B cell (primary cell): ENCODE measurements around the gene AP1S3. TPM values are rescaled to one million over a fixed set of nuclear protein-coding genes. Genes with fewer than 3 reads are reported as not detected.

Source experiments
- ATAC-seq: fragments of 200-7000 bp; cut with Tn5 transposase; one replicate; pipeline ENCODE4 v1.10.0; 2021; ENCODE audit warnings: low read depth, mild to moderate bottlenecking, moderate number of reproducible peaks, moderate library complexity
- CTCF ChIA-PET: fragments of 350-600 bp; sonication (Branson Sonifier 250); formaldehyde crosslinking; loops from one replicate; lab custom pipeline; 2021; ENCODE audit warnings: antibody characterized with exemption, inconsistent platforms; lab: Charles Lee
- POLR2A ChIA-PET: fragments of 350-600 bp; sonication (Branson Sonifier 250); formaldehyde crosslinking; loops from one replicate; lab custom pipeline; 2021; ENCODE audit warnings: antibody characterized with exemption; lab: Charles Lee
- DNase-seq: peaks from one replicate; pipeline ENCODE4 v3.0.0; 2013
- H2AFZ ChIP-seq: 2 replicates; pipeline ENCODE4 v1.6.1; 2012; ENCODE audit warnings: mild to moderate bottlenecking, low read depth, low read length; ENCODE audit not compliant: insufficient read depth, poor library complexity, severe bottlenecking
- H3K27ac ChIP-seq, 2 donors: 1 replicate in 1 of 2; 2 replicates in 1 of 2; pipeline ENCODE4 v1.5.1; 2012 to 2013; ENCODE audit warnings: low read length in 2 of 2, mild to moderate bottlenecking in 2 of 2, moderate library complexity in 1 of 2
- H3K27me3 ChIP-seq, 4 experiments: fragments of 200-600 bp in 1 of 4; sonication (generic) in 1 of 4; replicated peaks in 1 of 4; 1 replicate in 2 of 4; 2 replicates in 2 of 4; pipeline versions ENCODE4 v1.6.1 to v1.7.0; 2013 to 2016; ENCODE audit warnings: low read length in 3 of 4, mild to moderate bottlenecking in 2 of 4, mixed read lengths in 1 of 4, moderate library complexity in 1 of 4; ENCODE audit not compliant: insufficient read depth in 4 of 4, control insufficient read depth in 3 of 4; ENCODE audit errors: control extremely low read depth in 1 of 4
- H3K36me3 ChIP-seq, 2 experiments: replicated peaks in 1 of 2; 1 replicate in 1 of 2; 2 replicates in 1 of 2; pipeline versions ENCODE4 v1.6.1 to v1.7.1; 2013; ENCODE audit warnings: low read length in 1 of 2; ENCODE audit not compliant: insufficient read depth in 2 of 2, control insufficient read depth in 1 of 2; ENCODE audit errors: control extremely low read depth in 1 of 2, extremely low read depth in 1 of 2
- H3K4me1 ChIP-seq, 2 donors: fragments of 200-600 bp in 1 of 2; sonication (generic) in 1 of 2; 1 replicate in 1 of 2; 2 replicates in 1 of 2; pipeline versions ENCODE4 v1.5.1 to v1.6.1; 2013 to 2017; ENCODE audit warnings: low read length in 2 of 2; ENCODE audit not compliant: control insufficient read depth in 2 of 2, insufficient read depth in 2 of 2
- H3K4me2 ChIP-seq: replicated peaks from 2 replicates; pipeline ENCODE3; 2012; ENCODE audit warnings: mild to moderate bottlenecking, low read depth, low read length; ENCODE audit not compliant: poor library complexity, severe bottlenecking
- H3K4me3 ChIP-seq, 5 experiments: fragments of 200-600 bp in 1 of 5; sonication (generic) in 1 of 5; 1 replicate in 3 of 5; 2 replicates in 2 of 5; pipeline versions ENCODE4 v1.5.1 to v1.7.0; 2011 to 2016; ENCODE audit warnings: low read length in 4 of 5, mild to moderate bottlenecking in 4 of 5, low read depth in 2 of 5, control low read depth in 1 of 5, moderate library complexity in 1 of 5; ENCODE audit not compliant: insufficient read depth in 1 of 5; ENCODE audit errors: control extremely low read depth in 1 of 5, extremely low read depth in 1 of 5
- H3K79me2 ChIP-seq: fragments of 200-600 bp; sonication (generic); one replicate; pipeline ENCODE4 v1.6.0; 2016; ENCODE audit warnings: low read length; ENCODE audit not compliant: control insufficient read depth, insufficient read depth
- H3K9ac ChIP-seq: fragments of 200-600 bp; sonication (generic); 2 replicates; pipeline ENCODE4 v1.6.1; 2017; ENCODE audit warnings: mild to moderate bottlenecking, low read length, moderate library complexity
- H3K9me3 ChIP-seq, 3 donors: one replicate each; pipeline versions ENCODE4 v1.6.1 to v1.7.1; 2013; ENCODE audit warnings: low read length in 2 of 3; ENCODE audit not compliant: control insufficient read depth in 2 of 3, insufficient read depth in 1 of 3; ENCODE audit errors: control extremely low read depth in 1 of 3
- H4K20me1 ChIP-seq: 2 replicates; pipeline ENCODE4 v1.6.0; 2012; ENCODE audit warnings: mild to moderate bottlenecking, low read length; ENCODE audit not compliant: insufficient read depth, control insufficient read depth, poor library complexity, severe bottlenecking
- H3K27ac Mint-ChIP-seq: one replicate; pipeline ENCODE4 v1.8.0; 2021; ENCODE audit warnings: mixed read lengths
- H3K27me3 Mint-ChIP-seq: one replicate; pipeline ENCODE4 v1.8.0; 2021; ENCODE audit warnings: mixed read lengths
- H3K4me1 Mint-ChIP-seq: one replicate; pipeline ENCODE4 v1.8.0; 2021; ENCODE audit warnings: mixed read lengths
- H3K4me3 Mint-ChIP-seq: one replicate; pipeline ENCODE4 v1.8.0; 2021; ENCODE audit warnings: mixed read lengths
- H3K9me3 Mint-ChIP-seq: one replicate; pipeline ENCODE4 v1.8.0; 2022; ENCODE audit warnings: mixed read lengths; ENCODE audit not compliant: insufficient read depth
- EZH2 ChIP-seq: IDR thresholded peaks from 2 replicates; pipeline ENCODE4 v1.6.1; 2012; ENCODE audit warnings: borderline replicate concordance, low read depth, mild to moderate bottlenecking, moderate library complexity, low read length; ENCODE audit not compliant: insufficient read depth, poor library complexity, severe bottlenecking
- WGBS: methylation state at CpG from one replicate; pipeline ENCODE4 v1.1.5; 2013; ENCODE audit warnings: missing lambda C conversion rate; ENCODE audit not compliant: insufficient coverage; 5-methylcytosine and 5-hydroxymethylcytosine counted together
- intact Hi-C: fragments of 100-400 bp; cut with micrococcal nuclease; formaldehyde crosslinking; loops from one replicate; pipeline ENCODE4 v1.10.0; 2022
- polyA plus RNA-seq: library from polyadenylated mRNA; depleted of rRNA; stranded (reverse); fragments of >200 nt; gene quantifications from 2 replicates; pipeline ENCODE4 v1.2.3, GENCODE V29; 2012
- total RNA-seq, 2 donors: library from RNA; stranded (reverse); fragments of 120-200 nt in 1 of 2; gene quantifications; 1 replicate in 1 of 2; 2 replicates in 1 of 2; pipeline versions ENCODE4 v1.2.3 to v1.2.4, GENCODE V29; 2013 to 2022
- TF ChIP-seq, protein P1 (sequence below): fragments of 200-600 bp; IDR thresholded peaks from one replicate; pipeline ENCODE4 v1.8.0; 2022; ENCODE audit warnings: antibody characterized with exemption, mild to moderate bottlenecking

The AP1S3 gene
- total and polyA plus RNA-seq, 2 donors (not counting 1 experiment from before 2014, with no cell fraction given), result 7.2 to 41.4 TPM

DNA sequence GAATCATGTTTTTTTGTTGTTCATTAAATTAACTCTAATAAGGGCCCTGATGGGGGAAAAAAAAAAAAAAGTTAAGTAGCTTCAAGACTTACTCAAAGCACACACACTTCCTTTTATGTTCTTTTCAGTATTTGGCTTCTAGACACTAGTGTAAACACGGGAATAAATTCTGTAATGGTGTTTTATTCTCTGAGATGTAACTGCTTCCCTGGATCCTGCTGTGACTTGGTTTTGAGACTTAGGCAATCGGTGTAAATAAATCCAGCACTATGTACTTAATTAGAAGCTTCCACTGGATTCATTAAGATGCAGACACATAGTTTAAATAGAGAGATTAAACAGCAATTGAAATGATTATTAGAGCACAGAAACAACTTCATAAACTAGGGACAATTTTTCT lies 26.1 kb upstream of the AP1S3 start:
- CTCF ChIA-PET, result no interaction called here
- intact Hi-C loops, result no loop called here

More for the DNA sequence above, 26.1 kb upstream of the AP1S3 start:
- Histone ChIP-seq H3K27me3 (no peaks in the 10 kb centered on the region), H4K20me1 (no peaks in the 10 kb centered on the region), H3K9me3 (no peaks in the 10 kb centered on the region), H3K4me3 (no peak overlapping the region), H3K79me2 (no peaks in the 10 kb centered on the region), H3K4me2 (no peak overlapping the region), H3K36me3 (no peaks in the 10 kb centered on the region), H3K27ac (no peak overlapping the region), H3K4me1 (peaks cover 0 to 11% of the 10 kb centered on the region in 2 donors), H2AFZ (no peak overlapping the region), H3K9ac (no peak overlapping the region)
- no peak for TF ChIP-seq EZH2
- TF ChIP-seq, protein P1, sequence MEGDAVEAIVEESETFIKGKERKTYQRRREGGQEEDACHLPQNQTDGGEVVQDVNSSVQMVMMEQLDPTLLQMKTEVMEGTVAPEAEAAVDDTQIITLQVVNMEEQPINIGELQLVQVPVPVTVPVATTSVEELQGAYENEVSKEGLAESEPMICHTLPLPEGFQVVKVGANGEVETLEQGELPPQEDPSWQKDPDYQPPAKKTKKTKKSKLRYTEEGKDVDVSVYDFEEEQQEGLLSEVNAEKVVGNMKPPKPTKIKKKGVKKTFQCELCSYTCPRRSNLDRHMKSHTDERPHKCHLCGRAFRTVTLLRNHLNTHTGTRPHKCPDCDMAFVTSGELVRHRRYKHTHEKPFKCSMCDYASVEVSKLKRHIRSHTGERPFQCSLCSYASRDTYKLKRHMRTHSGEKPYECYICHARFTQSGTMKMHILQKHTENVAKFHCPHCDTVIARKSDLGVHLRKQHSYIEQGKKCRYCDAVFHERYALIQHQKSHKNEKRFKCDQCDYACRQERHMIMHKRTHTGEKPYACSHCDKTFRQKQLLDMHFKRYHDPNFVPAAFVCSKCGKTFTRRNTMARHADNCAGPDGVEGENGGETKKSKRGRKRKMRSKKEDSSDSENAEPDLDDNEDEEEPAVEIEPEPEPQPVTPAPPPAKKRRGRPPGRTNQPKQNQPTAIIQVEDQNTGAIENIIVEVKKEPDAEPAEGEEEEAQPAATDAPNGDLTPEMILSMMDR, result no peak
- no peak overlapping the region for H3K27ac Mint-ChIP-seq
- peaks cover 16% of the 10 kb centered on the region for H3K4me1 Mint-ChIP-seq
- H3K9me3 Mint-ChIP-seq, result no peaks in the 10 kb centered on the region
- POLR2A ChIA-PET, result no interaction called here
- no peak for DNase-seq
- no CpG with 5 or more reads among the region's 2 CpGs for WGBS
- H3K4me3 Mint-ChIP-seq, result no peak overlapping the region
- H3K27me3 Mint-ChIP-seq, result no peaks in the 10 kb centered on the region
- no peak for ATAC-seq
